Smooth muscle cell (in vitro differentiated cells): Measurements from ENCODE around the gene CLPTM1L. TPM values are rescaled to one million over a fixed set of nuclear protein-coding genes. Genes with fewer than 3 reads are reported as not detected.

Experiments
- DNase-seq: peaks from one replicate; lab custom pipeline; 2025; ENCODE audit not compliant: unreplicated experiment; lab: John Stamatoyannopoulos, UW
- H2AFZ ChIP-seq: fragments of 200-600 bp; sonication (generic); 2 replicates; pipeline ENCODE4 v1.6.0; 2016; ENCODE audit warnings: antibody characterized with exemption, low read depth, mild to moderate bottlenecking
- H3F3A ChIP-seq: fragments of 200-600 bp; sonication (generic); 2 replicates; pipeline ENCODE4 v1.6.0; 2017; ENCODE audit warnings: antibody characterized with exemption, low read depth
- H3K27ac ChIP-seq: fragments of 200-600 bp; sonication (generic); 2 replicates; pipeline ENCODE4 v1.5.1; 2016; ENCODE audit warnings: low read depth, mild to moderate bottlenecking
- H3K27me3 ChIP-seq: fragments of 200-600 bp; sonication (generic); 2 replicates; pipeline ENCODE4 v1.6.1; 2016; ENCODE audit warnings: low read depth, mild to moderate bottlenecking
- H3K36me3 ChIP-seq: fragments of 200-600 bp; sonication (generic); 2 replicates; pipeline ENCODE4 v1.5.1; 2016; ENCODE audit warnings: low read depth
- H3K4me1 ChIP-seq: fragments of 200-600 bp; sonication (generic); 2 replicates; pipeline ENCODE4 v1.5.1; 2016; ENCODE audit warnings: low read depth
- H3K4me2 ChIP-seq: fragments of 200-600 bp; sonication (generic); 2 replicates; pipeline ENCODE4 v1.6.0; 2016; ENCODE audit warnings: mild to moderate bottlenecking
- H3K4me3 ChIP-seq: fragments of 200-600 bp; sonication (generic); 2 replicates; pipeline ENCODE4 v1.5.1; 2016; ENCODE audit warnings: mild to moderate bottlenecking
- H3K79me2 ChIP-seq: fragments of 200-600 bp; sonication (generic); 2 replicates; pipeline ENCODE4 v1.6.0; 2016; ENCODE audit warnings: low read depth, mild to moderate bottlenecking
- H3K9ac ChIP-seq: fragments of 200-600 bp; sonication (generic); 2 replicates; pipeline ENCODE4 v1.6.0; 2016; ENCODE audit warnings: low read depth
- H3K9me3 ChIP-seq: fragments of 200-600 bp; sonication (generic); replicated peaks from 2 replicates; pipeline ENCODE4 v1.5.1; 2016; ENCODE audit warnings: low read depth
- H4K20me1 ChIP-seq: fragments of 200-600 bp; sonication (generic); 2 replicates; pipeline ENCODE4 v1.6.0; 2016; ENCODE audit warnings: low read depth
- CTCF ChIP-seq: fragments of 200-600 bp; sonication (generic); IDR thresholded peaks from 2 replicates; pipeline ENCODE4 v1.5.1; 2017; ENCODE audit warnings: borderline replicate concordance, mild to moderate bottlenecking, antibody characterized with exemption; ENCODE audit not compliant: insufficient read depth, poor library complexity, severe bottlenecking
- WGBS: methylation state at CpG from one replicate; pipeline ENCODE4 v1.1.7; 2016; ENCODE audit warnings: low lambda C conversion rate; 5-methylcytosine and 5-hydroxymethylcytosine counted together
- polyA plus RNA-seq: library from polyadenylated mRNA; unstranded; fragments of >200 nt; fragmentation: Nextera tagmentation; extraction: Ambion mirVana; gene quantifications from 2 replicates; pipeline ENCODE4 v1.2.1, GENCODE V29; 2016
- total RNA-seq: library from RNA; depleted of rRNA; stranded (reverse); fragments of >200 nt; gene quantifications from 2 replicates; pipeline ENCODE4 v1.2.3, GENCODE V29; 2014

The CLPTM1L gene
- total and polyA plus RNA-seq, 2 experiments from 2014 or later, result 125 to 127 TPM

- Histone ChIP-seq H3K9ac (no peak overlapping the region), H4K20me1 (no peaks in the 10 kb centered on the region), H3K4me3 (no peak overlapping the region), H3K4me1 (no peaks in the 10 kb centered on the region), H3K79me2 (no peaks in the 10 kb centered on the region), H3F3A (peaks cover 9% of the 10 kb centered on the region), H2AFZ (no peak overlapping the region), H3K4me2 (no peak overlapping the region), H3K27ac (no peak overlapping the region), H3K9me3 (no peaks in the 10 kb centered on the region), H3K36me3 (peaks cover 5% of the 10 kb centered on the region), H3K27me3 (no peaks in the 10 kb centered on the region)
- DNase-seq, result no peak
- TF ChIP-seq CTCF, result no peak
- WGBS, result 97% methylated on average over 19 of the region's 22 CpGs
Observed at GRCh38 chr5:1322036-1322900, 22.6 kb downstream of the CLPTM1L start.

- no peaks in the 10 kb centered on the region for H3K9me3 ChIP-seq
- TF ChIP-seq CTCF, result no peak
- H2AFZ ChIP-seq, result no peak overlapping the region
- no peak overlapping the region for H3K9ac ChIP-seq
- no peak for DNase-seq
- no peaks in the 10 kb centered on the region for H3K4me1 ChIP-seq
- H3K4me3 ChIP-seq, result no peak overlapping the region
- 98% methylated on average over 16 of the region's 16 CpGs for WGBS
- H4K20me1 ChIP-seq, result no peaks in the 10 kb centered on the region
- H3K36me3 ChIP-seq, result peaks cover 5% of the 10 kb centered on the region
- no peaks in the 10 kb centered on the region for H3K27me3 ChIP-seq
- no peak overlapping the region for H3K4me2 ChIP-seq
- peaks cover 3% of the 10 kb centered on the region for H3F3A ChIP-seq
- no peaks in the 10 kb centered on the region for H3K79me2 ChIP-seq
- H3K27ac ChIP-seq, result no peak overlapping the region
Observed at GRCh38 chr5:1321576-1321975, 23.3 kb downstream of the CLPTM1L start.

- no peaks in the 10 kb centered on the region for H4K20me1 ChIP-seq
- no peak overlapping the region for H3K4me2 ChIP-seq
- H3K36me3 ChIP-seq, result peaks cover 5% of the 10 kb centered on the region
- no peak overlapping the region for H2AFZ ChIP-seq
- H3F3A ChIP-seq, result no peaks in the 10 kb centered on the region
- no peak for DNase-seq
- H3K4me1 ChIP-seq, result no peaks in the 10 kb centered on the region
- no peaks in the 10 kb centered on the region for H3K27me3 ChIP-seq
- no peak overlapping the region for H3K9ac ChIP-seq
- no peak overlapping the region for H3K27ac ChIP-seq
- H3K79me2 ChIP-seq, result no peaks in the 10 kb centered on the region
- TF ChIP-seq CTCF, result no peak
- WGBS, result 95% methylated on average over 36 of the region's 36 CpGs
- no peak overlapping the region for H3K4me3 ChIP-seq
- H3K9me3 ChIP-seq, result no peaks in the 10 kb centered on the region
Observed at GRCh38 chr5:1320436-1321344, 24.2 kb downstream of the CLPTM1L start.
